Measurements from ENCODE around the gene EPM2A. TPM values are rescaled to one million over a fixed set of nuclear protein-coding genes. Genes with fewer than 3 reads are reported as not detected.

Gene EPM2A
- total RNA-seq (1 to 10 TPM; 4.0 to 4.8 (median 4.3) TPM), polyA plus RNA-seq (1 to 10 TPM; 2.6 to 4.8 TPM)

DNA sequence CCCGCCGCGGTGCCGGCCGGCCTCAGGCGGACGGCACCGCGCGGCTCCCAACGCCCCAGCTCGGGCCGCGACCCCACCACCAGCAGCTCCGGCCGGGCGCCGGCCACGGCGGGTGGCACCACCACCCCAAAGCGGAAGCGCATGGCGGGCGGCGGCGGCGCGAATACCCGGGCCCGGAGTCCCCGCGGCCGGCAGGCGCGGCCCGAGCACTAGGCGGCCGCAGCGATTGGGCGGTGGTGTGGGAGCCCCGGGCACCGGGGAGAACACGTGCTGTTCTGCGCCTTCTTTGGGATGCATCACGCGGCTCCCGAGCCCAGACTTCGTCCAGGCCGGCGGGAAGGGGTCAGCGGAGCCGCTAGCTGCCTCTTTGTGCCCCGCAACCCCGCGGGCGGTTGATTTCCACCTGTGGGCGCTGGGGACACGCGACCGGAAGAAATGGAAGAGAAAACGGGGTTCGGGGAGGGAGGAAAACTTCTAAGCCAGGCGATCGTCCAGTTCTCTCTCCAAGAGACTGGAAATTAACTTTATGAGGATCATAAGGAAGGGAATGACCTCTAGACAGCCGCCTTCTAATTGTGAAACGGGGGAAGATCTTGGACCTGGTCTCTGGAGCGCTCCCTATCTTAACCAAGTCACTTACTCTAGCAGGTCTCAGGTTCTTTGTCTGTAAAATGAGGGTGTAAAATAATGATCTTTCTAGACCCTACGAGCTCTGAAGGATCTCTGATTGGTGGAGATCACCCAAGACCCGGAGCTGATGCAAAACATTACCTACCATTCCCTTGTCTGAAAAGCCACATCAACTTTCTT lies at the start of gene EPM2A:
Gene EPM2A (minus strand): TSS at position 165 of the 810 bp plus-strand sequence. CDS start 22 bp downstream, at position 143.
- TF ChIP-seq, protein P1, sequence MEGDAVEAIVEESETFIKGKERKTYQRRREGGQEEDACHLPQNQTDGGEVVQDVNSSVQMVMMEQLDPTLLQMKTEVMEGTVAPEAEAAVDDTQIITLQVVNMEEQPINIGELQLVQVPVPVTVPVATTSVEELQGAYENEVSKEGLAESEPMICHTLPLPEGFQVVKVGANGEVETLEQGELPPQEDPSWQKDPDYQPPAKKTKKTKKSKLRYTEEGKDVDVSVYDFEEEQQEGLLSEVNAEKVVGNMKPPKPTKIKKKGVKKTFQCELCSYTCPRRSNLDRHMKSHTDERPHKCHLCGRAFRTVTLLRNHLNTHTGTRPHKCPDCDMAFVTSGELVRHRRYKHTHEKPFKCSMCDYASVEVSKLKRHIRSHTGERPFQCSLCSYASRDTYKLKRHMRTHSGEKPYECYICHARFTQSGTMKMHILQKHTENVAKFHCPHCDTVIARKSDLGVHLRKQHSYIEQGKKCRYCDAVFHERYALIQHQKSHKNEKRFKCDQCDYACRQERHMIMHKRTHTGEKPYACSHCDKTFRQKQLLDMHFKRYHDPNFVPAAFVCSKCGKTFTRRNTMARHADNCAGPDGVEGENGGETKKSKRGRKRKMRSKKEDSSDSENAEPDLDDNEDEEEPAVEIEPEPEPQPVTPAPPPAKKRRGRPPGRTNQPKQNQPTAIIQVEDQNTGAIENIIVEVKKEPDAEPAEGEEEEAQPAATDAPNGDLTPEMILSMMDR (IDR thresholded peaks at IDR 0.05): no peak
- ATAC-seq: peak; percentile 76 to 84 (median 80)
- DNase-seq: peak; percentile 82 to 91 (median 87)
- intact Hi-C loops (cut with DNase I): no loop called here
- no peaks in the 10 kb centered on the region for H3K9me3 ChIP-seq
- 1% methylated on average over 50 to 69 of the region's 69 CpGs for WGBS, 2 donors
- H3K4me1 ChIP-seq: peaks cover 0 to 19% (median 0%) of the 10 kb centered on the region in 3 donors
- H3K4me3 ChIP-seq: peak within 1 kb of the TSS; percentile 40 to 82 (median 72)
- no peaks in the 10 kb centered on the region for H3K36me3 ChIP-seq
- H3K27me3 ChIP-seq: no peaks in the 10 kb centered on the region
- no peak for FAIRE-seq
- peak within 1 kb of the TSS; percentile 92 to 99 (median 97) for H3K27ac ChIP-seq

DNA sequence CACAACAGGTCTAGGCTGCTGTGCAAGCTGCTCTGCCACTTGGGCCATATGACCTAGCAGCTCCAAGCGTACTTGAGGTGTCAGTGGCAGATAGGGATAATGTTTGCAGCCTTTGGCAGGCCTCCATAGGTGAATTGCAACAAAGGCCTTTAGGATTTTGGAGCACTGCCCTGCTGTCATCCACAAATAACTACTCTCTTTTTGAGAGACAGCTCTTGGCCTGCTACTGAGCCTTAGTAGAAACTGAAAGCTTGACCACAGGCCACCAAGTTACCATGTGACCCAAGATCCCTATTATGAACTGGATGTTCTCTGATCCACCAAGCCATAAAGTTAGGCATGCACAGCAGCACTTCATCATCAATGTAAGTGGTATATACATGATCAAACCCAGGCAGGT lies 49.4 kb upstream of the EPM2A start:
- Histone ChIP-seq H3K27me3 (no peaks in the 10 kb centered on the region), H3K36me3 (peaks cover 0 to 4% (median 0%) of the 10 kb centered on the region in 3 donors), H3K4me3 (no peak overlapping the region), H3K4me1 (no peaks in the 10 kb centered on the region), H3K27ac (no peak overlapping the region), H3K9me3 (no peaks in the 10 kb centered on the region)
- FAIRE-seq (no peak), ATAC-seq (no peak), DNase-seq (no peak)
- TF ChIP-seq, protein P1 (IDR thresholded peaks at IDR 0.05): no peak
- 84 to 90% methylated on average over 1 of the region's 1 CpG for WGBS, 2 donors
- intact Hi-C loops (cut with DNase I): no loop called here

DNA sequence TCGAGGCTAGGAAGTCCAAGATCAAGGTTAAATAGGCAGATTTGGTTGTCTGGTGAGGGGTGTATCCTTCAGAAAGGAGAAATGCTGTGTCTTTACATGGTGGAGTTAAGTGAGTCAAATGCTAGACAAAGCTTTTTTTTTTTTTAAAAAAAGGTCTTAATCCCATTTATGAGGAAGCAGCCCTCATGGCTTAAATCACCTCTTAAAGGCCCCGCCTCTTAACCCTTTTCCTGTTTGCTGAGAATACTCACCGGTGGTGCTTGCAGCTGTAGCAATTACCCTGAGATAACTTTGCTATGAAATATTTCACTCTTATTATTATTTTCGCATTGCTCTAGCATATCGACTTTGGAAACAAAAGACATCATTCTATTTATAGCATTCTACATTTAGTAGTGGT lies 48.5 kb upstream of the EPM2A start:
- H3K4me1 ChIP-seq: no peaks in the 10 kb centered on the region
- H3K9me3 ChIP-seq: no peaks in the 10 kb centered on the region
- TF ChIP-seq, protein P1 (IDR thresholded peaks at IDR 0.05): no peak
- ATAC-seq (no peak), DNase-seq (no peak), FAIRE-seq (no peak)
- H3K36me3 ChIP-seq: peaks cover 0 to 4% (median 0%) of the 10 kb centered on the region in 3 donors
- H3K4me3 ChIP-seq: no peak overlapping the region
- intact Hi-C loops (cut with DNase I): no loop called here
- WGBS, 2 donors: 91 to 96% methylated on average over 5 of the region's 5 CpGs
- H3K27me3 ChIP-seq: no peaks in the 10 kb centered on the region
- H3K27ac ChIP-seq: no peak overlapping the region

DNA sequence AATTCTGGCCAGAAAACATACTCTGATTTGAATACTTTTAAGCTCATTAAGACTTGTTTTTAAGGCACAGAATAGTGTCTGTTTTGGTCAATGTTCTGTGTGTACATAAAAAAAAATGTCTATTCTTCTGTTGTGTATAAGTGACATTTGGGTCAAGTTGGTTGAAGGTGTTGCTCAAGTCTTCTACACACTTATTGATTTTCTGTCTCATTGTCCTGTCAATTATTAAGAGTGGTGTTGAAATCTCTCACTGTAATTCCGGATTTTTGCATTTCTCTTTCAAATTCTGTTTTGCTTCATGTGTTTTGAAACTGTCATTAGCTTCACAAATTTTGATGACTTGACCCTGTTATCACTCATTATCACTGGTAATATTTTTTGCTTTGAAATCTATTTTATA lies 37.5 kb upstream of the EPM2A start:
- intact Hi-C loops (cut with DNase I): no loop called here
- TF ChIP-seq, protein P1 (IDR thresholded peaks at IDR 0.05): no peak
- Histone ChIP-seq H3K4me3 (no peak overlapping the region), H3K27ac (no peak overlapping the region), H3K9me3 (no peaks in the 10 kb centered on the region), H3K4me1 (no peaks in the 10 kb centered on the region), H3K36me3 (no peaks in the 10 kb centered on the region), H3K27me3 (no peaks in the 10 kb centered on the region)
- no peak for DNase-seq
- 14 to 16% methylated on average over 1 of the region's 1 CpG for whole genome bisulfite sequencing, 2 donors
- FAIRE-seq: no peak
- ATAC-seq: no peak

DNA sequence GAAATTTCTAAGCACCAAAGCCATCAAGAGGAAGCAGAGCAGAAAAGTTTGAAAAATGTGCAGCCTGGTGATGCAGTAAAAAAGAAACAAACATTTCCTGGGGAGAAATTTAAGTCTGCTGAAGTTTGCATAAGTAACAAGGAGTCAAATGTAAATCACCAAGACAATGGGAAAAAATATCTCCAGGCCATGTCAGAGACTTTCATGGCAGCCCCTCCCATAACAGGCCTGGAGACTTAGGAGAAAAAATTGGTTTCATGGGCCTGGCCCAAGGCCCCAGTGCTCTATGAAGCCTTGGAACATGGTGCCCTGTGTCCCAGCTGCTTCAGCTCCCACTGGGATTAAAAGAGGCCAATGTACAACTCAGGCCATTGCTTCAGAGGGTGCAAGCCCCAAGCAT lies 30.1 kb upstream of the EPM2A start:
- no peaks in the 10 kb centered on the region for H3K9me3 ChIP-seq
- no peak overlapping the region for H3K27ac ChIP-seq
- no peak for ATAC-seq
- no peak for FAIRE-seq
- H3K4me3 ChIP-seq: no peak overlapping the region
- intact Hi-C loops (cut with DNase I): no loop called here
- no peaks in the 10 kb centered on the region for H3K4me1 ChIP-seq
- H3K27me3 ChIP-seq: no peaks in the 10 kb centered on the region
- TF ChIP-seq, protein P1 (IDR thresholded peaks at IDR 0.05): no peak
- no peak for DNase-seq
- no peaks in the 10 kb centered on the region for H3K36me3 ChIP-seq
